Middle frontal gyrus (tissue), 1 donor: ENCODE data around the gene COX6B2.
A peak's percentile ranks its signal among the peaks of the same experiment; 100 is the strongest.

Experiments used
- DNase-seq: peaks from one replicate; pipeline ENCODE4 v3.0.0-alpha.2; 2015; ENCODE audit warnings: low spot score; ENCODE audit errors: extremely low spot score

The COX6B2 gene

DNA sequence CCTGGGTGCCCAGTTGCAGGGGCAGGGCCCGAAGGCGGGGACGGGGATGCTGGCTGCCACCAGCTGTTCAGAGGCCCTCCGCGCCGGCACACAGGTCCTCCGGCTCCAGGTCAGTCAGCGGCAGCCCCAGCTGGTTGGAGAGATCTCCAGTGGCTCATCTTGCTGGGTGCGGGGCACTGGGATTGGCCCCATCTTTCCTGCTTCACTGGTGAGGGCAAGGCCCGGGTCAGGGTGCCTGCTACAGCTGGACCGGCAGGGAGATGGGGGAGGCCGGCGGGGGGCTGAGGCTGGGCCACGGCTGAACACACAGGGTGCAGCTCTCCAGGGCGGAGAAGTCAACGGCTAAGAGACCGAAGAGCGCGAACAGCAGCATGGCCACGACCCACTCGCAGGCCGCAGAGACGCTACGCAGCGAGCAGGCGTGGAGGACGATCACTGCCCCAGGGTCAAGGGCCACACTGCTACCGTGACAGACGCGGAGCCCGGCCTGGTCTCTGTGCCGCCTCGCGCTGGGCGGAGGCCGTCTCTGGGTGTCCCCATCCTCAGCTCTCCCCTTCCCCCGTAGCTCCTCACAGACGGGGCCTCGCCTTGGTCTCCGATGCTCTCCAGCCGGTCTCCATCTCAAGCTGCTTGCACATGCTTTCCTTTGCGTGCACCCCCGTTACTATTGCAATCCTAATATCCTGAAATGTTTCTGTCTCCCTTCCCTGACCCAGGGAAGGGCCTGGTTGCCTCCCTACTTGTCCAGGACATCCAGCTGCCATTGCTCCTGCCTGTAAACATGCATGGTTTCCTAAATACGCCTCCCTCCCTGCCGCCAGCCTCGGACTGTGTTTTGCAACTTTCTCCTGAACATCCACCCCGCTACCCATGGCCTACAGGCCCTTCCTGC lies 41.7 kb downstream of the COX6B2 start:
- no peak for DNase-seq

DNA sequence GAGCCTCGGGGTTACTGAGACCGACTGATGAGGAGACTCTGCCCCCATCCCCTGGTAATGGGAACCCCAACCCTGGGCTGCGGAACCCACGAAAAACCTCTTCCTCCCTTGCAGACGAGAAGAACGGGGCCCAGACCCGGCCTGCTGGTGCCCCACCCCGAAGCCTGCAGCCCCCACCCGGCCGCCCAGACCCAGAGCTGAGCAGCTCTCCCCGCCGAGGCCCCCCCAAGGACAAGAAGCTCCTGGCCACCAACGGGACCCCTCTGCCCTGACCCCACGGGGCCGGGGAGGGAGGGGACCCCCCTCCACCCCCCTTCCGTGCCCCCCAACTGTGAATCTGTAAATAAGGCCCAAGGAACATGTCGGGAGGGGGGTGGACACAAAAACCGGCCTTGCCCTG lies 42.7 kb downstream of the COX6B2 start:
- no peak for DNase-seq

DNA sequence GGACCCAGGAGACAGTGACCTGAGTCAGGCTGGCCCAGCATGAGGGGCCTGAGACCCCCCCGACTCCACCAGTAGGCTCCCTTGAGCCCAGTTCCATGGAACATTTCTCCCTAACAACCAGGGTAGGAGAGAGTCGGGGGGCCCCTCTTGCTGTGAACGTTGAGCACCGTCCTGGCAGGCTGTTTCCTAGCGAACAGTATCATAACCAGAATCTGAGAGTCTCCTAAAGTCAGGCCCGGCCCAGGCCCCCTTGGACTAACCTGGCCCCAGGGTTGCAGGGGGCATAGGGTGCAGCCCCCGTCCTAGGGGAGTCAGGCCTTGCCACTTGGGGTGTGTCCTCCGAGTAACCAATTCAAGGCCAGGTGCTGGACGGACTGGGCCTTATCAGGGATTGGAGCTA lies 43.1 kb downstream of the COX6B2 start:
- no peak for DNase-seq

DNA sequence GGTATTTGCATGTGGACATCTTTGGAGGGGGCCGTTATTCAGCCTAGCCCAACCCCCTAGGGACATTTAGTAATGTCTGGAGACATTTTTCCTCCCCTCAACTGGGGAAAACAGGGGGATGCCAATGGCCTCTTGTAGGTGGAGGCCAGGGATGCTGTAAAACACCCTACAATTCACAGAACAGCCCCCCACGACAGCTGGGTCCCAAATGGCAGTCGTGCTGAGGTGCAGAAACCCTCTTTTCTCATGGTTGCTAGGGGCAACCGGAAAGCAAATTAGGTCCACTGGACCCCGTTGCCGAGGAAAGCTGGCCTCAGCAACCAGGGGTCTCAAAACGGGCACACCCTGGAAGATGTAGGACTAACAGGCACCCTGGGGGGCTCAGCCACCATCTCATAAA lies 44.0 kb downstream of the COX6B2 start:
- DNase-seq, result no peak

DNA sequence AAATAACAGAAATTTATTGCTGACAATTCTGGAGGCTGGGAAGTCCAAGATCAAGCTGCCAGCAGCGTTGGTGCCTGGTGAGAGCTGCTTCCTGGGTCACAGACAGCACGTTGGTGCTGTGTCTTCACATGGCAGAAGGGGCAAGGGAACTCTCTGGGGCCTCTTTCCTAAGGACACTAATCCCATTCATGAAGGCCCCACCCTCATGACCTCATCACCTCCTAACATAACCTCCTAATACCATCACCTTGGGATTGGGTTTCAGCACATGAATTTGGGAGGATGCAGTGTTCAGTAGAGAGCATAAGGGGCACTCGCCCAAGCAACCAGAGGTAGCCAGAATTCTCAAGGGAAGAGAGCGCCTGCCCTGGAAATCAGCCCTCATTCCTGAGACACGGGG lies 45.1 kb downstream of the COX6B2 start:
- no peak for DNase-seq

DNA sequence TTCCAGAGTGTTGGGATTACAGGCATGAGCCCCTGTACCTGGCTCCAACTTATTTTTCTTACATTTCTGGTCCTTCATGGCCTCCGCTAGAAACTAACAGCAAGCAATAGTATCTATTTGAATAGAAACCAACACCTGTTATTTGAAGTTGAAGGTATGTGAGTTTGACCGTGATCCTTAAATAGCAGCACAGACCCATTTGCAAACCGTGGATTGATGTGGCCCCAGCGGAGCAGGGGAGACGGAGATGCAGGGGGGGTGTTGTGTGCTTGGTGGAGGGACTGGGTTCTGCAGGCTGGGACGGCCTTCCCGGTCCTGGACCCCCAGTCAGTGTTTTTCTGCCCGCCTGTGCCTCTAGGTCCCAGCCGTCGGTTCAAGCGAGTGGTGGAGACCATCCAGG lies 46.2 kb downstream of the COX6B2 start:
- no peak for DNase-seq

DNA sequence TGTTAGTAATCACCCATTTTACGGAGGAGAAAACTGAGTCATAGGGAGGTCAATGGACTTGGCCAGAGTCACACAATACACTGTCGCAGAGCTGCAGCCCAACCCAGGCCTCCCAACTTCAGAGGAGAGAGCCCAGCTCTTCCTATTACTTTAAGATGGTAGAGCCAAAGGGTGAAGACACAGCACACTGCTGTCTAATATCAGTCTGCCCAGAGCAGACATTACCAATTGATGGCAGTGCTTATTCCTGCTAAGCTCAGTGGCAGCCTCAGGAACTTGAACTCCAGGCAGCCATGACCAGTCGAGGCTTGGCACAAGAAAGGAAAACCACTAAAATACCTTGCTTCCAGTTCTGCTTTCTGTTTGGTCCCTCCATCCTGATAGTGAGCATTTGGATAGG lies 47.8 kb downstream of the COX6B2 start:
- DNase-seq, result no peak

DNA sequence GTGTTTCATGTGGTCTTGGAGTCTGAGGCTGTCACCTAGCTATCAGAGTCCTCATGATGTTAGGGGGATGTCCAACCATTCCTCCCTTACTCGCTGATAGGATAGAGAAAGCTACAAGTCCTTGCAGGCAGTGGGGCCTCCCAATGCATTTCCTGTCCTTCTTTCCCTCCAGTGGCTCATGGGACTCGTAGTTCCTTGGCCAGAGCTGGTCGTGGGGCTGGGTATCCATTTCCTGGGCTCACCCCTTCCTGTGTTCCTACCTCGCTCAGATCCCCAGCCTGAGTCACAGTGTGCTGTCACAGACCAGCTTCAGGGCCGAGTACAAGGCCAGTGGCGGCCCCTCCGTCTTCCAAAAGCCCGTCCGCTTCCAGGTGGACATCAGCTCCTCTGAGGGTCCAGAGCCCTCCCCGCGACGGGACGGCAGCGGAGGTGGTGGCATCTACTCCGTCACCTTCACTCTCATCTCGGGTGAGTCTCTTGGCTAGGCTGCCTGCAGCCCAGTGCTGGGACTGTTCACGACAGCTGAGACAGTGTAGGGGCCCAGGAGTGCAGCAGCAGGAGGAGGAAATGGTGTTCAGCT lies 48.4 kb downstream of the COX6B2 start:
- DNase-seq, result no peak

DNA sequence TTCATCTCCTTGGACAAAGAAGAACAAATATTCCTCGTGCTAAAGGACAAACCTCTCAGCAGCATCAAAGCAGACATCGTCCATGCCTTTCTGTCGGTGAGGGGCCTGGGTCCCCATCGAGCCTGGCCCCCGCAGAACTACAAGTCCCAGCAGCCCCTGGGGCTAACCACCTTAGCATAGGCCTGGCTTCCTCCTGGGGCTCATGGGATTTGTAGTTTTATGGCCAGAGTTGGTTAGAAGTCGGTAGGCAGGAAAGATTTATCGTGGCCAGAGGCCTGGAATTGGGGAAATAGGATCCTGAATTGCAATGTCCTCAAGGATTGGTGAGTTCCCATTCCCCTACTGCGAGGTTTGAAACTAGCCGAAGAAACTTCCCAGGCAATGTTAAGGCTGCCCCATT lies 49.0 kb downstream of the COX6B2 start:
- no peak for DNase-seq

DNA sequence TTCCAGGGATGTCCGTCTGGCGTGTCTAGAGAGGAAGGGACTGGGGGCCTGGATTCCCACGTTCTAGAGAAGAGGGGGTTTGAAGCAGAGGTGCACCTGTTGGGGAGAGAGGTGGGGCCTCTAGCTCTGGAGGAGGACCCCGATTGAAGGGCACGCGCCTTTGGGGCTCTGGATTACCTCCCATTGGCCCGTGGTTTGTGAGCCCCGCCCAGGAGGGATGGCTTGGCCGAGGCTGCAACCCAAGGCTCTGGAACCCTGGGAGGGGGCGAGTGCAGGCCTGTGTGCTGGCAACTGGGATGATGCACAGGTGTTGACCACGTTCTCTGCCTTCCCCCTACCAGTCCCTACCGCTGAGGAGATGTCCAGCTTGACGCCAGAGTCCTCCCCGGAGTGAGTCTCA lies 49.5 kb downstream of the COX6B2 start:
- DNase-seq, result no peak

DNA sequence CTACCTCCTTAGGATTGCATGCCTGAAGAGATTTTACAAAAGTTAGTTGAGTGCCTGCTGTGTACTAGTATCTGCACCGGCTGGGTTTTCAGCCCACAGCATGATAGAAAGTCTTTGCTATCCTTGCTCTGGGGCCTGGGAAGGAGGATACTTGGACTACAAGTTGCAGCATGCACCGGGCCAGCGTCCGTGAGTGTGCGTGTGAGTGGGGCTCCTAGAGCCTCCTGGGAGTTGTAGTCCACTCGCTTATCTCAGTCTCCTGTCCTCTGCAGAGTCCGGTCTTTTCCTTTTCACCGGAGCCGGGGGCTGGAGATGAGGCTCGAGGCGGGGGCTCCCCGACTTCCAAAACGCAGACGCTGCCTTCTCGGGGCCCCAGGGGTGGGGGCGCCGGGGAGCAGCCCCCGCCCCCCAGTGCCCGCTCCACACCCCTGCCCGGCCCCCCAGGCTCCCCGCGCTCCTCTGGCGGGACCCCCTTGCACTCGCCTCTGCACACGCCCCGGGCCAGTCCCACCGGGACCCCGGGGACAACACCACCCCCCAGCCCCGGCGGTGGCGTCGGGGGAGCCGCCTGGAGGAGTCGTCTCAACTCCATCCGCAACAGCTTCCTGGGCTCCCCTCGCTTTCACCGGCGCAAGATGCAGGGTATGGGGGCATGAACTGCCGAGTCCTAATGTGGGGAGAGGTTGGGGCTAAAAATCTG lies 50.1 kb downstream of the COX6B2 start:
- DNase-seq, result no peak

DNA sequence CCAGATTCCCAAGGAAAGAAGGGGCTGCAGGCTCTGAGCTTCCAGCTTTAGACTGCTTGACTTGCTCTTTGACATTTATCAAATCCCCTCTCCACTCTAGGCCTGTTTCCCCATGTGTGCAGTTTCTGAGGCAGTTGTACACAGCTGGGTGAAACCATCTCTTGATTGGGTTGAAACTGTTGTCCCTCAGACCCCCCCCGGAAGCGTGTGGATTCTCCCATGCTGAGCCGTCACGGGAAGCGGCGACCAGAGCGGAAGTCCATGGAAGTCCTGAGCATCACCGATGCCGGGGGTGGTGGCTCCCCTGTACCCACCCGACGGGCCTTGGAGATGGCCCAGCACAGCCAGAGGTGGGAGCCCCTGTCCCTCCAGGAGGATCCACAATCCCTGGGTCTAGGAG lies 51.0 kb downstream of the COX6B2 start:
- no peak for DNase-seq

DNA sequence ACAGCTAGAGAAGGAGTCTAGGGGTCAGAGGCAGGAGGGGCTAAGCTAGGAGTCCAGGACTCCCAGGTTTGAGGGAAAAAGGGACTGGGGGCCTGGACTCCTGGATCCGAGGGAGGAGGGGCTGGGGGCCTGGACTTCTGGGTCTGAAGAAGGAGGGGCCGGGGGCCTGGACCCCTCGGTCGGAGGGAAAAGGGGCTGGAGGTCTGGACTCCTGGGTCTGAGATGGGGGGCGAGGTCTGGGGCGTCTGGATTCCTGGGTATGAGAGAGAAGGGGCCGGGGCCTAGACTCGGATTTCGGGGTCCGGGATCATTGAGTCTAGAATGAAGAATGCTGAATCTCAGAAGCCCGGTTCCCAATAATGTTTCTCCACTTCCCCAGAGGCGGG lies 52.2 kb downstream of the COX6B2 start:
- no peak for DNase-seq

DNA sequence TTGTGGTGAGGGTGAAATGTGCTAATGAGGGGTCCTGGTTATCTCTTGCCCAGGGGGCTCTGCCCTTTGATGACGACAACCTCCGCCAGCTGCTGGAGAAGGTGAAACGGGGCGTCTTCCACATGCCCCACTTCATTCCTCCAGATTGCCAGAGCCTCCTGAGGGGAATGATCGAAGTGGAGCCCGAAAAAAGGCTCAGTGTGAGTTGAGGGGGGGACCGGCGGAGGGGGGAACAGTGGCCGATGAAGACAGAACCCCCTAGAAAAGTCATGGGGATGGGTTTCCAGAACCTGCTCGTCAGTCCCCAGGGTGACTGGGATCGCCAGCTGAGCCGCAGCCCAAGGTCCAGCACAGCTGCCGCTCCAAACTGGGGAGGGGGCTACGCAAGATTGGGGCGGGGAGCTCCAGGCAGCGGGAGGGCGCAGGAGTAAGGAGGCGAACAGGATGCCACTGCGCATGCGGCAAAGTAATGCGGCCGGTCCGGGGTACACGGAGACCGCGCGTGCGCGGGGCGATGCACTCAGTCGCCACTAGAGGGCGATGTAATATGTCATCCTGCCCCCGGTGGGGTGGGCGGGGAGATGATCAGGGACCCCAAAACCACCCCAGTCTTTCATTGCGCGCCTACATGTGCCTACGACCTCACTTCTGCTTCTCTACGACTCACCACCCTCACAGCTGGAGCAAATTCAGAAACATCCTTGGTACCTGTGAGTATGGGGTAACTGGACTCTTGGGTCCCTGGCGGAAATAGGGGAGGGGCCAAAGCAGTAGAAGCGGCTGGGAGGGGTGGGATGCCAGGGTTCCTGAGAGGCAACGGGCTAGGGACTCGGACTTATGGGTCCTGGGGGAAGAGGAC lies 52.8 kb downstream of the COX6B2 start:
- DNase-seq, result peak; percentile 75

DNA sequence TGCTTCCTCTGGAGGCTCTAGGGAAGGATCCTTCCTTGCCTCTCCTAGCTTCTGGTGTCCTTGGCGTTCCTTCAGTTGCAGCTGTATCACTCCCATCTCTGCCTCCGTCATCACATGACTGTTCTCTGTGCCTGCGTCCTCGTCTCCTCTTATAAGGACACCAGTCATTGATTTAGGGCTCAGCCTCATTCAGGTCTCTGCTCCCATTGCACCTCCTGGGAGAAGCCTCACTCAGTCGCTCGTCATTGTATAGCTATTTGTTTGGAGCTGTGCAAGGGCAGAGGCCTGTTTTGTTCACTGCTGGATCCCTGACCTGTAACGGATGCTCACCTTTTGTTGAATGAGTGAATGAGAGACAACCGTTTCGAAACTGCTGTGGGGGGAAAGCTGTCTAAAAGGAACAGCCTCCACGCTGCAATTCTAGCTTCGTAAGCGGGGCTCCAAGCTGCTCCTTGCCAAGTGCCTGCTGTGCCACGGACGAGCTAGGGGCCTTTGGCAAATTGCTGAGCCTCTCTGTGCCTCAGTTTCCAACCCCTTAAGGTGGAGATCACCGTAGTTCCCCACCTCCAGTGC lies 53.5 kb downstream of the COX6B2 start:
- DNase-seq, result no peak

DNA sequence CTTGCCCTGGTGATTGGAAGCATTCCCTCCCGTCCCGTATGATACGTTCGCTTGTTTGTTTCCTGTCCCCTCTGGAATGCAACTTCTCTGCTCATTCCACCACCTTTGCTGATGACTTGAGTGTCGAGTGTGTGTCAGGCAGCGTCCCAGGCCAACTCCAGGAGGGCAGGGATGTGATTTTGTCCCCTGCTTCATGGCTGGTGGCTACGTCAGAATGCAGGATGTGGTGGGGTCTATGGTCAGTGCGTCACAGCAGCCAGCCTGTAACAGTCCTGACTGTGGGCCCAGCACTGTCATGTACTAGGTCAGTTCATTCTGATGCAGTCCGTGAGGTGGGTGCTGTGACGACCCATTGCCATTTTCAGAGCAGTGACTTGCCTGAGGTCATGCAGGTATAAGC lies 54.5 kb downstream of the COX6B2 start:
- DNase-seq, result no peak
